GM10266 (cell line): ENCODE measurements around the gene NACAD.

Source experiments
- DNase-seq: peaks from one replicate; pipeline ENCODE4 v3.0.0; 2012; ENCODE audit errors: extremely low spot score
- TF ChIP-seq, protein P1 (sequence below): IDR thresholded peaks from 2 replicates; pipeline ENCODE4 v1.5.1; 2012; ENCODE audit warnings: mild to moderate bottlenecking, low read depth; ENCODE audit not compliant: control insufficient read depth, insufficient read depth; ENCODE audit errors: missing control alignments

Gene NACAD

DNA sequence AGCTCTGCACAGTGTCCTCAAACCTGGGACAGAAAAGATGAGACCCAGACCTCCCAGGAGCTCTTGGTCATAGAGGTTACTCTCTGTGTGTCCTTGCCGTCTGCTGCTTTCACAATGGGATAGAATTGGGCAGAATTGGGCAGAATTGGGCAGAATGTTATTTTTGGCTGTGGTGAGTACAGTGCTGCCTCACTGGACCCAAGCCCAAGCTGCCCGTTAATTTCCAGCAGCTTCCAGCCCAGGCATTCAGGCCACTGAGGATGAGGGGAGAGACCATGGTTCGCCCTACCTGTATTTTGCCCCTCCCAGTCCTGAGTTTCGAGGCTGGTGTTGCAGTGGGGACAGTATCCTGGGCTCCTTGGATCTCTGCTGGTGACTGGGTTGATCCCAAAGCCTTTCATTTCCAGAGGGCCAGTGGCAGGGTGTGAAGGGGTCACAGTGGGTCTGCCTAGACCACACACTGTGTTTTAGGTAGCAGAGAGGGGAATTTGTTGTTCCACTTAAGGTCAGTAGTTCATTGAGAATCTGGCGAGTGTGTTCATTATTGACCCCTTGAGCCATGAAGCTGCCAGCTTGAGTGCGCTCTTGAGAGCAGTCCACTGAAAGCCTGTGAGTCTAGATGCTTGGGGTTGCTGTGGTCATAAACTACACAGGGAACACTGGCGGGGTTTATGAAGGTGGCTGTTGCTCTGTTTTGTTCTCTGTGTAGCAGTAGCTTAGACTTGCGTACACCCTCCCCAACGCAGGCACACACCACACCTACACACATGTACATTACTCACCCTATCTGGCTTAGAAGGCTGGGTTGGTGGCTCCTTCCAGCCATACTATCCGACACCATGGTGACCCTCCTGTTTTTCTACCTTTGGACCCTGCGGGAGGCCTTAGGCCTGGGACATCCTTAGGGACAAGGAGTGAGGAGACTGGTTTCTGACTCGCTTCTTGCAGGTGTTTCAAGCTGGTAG lies 23.5 kb downstream of the NACAD start:
- TF ChIP-seq, protein P1, sequence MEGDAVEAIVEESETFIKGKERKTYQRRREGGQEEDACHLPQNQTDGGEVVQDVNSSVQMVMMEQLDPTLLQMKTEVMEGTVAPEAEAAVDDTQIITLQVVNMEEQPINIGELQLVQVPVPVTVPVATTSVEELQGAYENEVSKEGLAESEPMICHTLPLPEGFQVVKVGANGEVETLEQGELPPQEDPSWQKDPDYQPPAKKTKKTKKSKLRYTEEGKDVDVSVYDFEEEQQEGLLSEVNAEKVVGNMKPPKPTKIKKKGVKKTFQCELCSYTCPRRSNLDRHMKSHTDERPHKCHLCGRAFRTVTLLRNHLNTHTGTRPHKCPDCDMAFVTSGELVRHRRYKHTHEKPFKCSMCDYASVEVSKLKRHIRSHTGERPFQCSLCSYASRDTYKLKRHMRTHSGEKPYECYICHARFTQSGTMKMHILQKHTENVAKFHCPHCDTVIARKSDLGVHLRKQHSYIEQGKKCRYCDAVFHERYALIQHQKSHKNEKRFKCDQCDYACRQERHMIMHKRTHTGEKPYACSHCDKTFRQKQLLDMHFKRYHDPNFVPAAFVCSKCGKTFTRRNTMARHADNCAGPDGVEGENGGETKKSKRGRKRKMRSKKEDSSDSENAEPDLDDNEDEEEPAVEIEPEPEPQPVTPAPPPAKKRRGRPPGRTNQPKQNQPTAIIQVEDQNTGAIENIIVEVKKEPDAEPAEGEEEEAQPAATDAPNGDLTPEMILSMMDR = no peak
- DNase-seq = no peak

DNA sequence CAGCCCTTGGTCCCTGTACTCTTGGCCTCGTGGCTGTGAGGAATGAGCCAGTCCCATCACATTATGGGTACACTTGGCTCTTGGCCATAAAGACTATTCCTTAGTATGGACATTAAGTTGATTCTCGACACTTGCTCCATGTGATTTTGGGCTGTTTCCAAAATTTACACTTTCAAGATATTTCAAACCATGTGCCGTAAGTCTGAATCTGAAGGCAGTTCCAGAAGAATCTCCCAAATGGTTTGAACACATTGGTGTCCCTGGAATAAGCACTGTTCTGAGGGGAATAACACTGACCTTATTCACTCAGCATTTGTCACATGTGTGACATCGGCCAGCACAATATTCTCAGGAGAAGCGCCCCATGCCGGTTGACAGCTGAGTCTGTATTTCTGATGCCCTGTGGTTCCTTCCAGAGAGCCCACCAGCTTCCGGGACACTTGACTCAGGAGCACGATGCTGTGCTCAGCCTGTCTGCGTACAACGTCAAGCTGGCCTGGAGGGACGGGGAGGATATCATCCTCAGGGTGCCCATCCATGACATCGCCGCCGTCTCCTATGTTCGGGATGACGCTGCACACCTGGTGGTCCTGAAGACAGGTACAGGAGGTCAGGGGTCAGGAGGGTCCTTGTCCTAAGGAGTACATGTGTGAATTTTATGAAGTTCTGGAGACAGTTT lies 24.6 kb downstream of the NACAD start:
- TF ChIP-seq, protein P1 = no peak
- DNase-seq = no peak

DNA sequence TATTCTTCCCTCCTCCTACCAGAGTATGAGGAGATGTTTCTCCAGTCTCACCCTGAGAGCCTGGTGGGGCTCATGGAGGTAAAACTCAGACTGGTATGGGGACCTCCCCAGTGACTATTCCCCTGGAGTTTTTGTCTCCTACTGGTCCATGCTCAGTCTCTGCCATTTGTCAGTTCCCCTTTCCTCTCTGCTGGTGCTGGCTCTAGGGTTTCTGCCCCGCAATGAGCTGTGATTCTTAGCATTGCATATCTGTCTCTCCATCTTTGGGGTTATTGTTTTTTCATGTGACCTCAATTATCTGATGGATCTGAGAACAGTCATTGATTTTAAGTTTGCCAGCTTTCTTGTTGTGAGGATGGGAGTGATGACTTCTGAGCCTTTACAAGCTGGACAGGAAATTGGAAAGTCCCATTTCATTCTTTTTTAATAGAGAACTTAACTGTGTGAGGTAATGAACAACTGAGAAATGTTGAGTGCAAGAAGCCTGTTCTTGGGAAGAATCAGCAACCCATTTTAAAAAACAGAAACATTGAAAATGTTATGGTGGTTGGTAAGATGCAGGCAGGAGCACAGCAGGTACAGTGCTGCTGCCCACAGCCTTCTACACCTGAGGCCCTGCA lies 26.9 kb downstream of the NACAD start:
- TF ChIP-seq, protein P1 = no peak
- no peak for DNase-seq

DNA sequence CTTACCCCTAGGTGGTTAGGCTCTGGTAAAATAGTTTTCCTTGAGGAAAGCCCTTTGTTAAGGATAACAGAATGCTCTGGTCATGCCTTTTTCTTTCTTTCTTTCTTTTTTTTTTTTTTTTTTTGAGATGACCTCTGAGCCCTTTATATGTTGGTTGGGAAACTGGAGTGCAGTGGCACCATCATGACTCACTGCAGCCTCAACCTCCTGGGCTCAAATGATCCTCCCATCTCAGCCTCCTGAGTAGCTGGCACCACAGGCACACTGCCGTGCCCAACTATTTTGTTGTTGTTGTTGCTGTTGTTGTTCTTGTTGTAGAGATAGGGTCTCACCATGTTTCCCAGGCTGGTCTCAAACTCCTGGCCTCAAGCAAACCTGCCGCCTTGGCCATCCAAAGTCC lies 27.4 kb downstream of the NACAD start:
- TF ChIP-seq, protein P1 = no peak
- DNase-seq = no peak

DNA sequence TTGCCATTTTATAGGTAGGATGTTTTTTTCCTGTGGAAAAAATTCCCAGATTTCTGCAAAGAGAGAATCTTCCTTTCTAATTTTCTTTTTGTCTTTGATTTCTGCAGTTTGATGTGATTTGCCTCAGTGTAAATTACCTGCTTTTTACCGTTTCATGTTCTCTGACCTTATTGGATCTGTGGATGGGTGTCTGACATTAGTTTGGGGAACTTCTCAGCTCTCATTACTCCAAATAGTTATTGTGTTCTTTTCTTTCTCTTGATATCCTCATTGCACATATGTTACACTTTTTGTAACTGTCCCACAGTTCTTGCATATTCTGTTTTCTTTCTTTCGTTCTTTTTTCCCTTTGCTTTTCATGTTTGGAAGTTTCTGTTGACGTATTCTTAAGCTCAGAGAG lies 28.5 kb downstream of the NACAD start:
- TF ChIP-seq, protein P1 = no peak
- DNase-seq = no peak

DNA sequence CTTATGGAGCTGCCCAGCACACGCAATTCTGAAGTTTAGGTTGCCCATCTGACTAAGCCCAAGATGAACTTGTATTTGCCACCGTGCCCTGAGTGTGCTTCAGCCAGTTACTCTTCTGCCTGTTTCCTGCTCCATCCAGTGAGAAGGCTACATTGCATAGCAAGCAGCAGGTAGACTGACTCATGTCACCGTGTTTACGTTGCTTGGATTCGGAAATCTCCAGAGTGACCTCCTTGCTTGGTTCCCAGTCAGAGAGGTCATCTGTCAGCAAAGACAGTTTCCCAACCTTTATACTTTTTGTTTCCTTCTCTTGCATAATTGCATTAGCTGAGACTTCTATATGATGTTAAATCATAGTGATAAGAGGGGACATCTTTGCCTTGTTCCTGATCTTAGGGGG lies 30.9 kb downstream of the NACAD start:
- DNase-seq = no peak
- TF ChIP-seq, protein P1 = no peak
